ENCODE data around the gene PHAF1.

The PHAF1 gene

GRCh38 chr16:67144943-67145342 is 35.2 kb downstream of the PHAF1 start:
- Histone ChIP-seq H3K4me3 (replicated peaks; ENCODE audit: insufficient read depth, low read length) (no peak overlapping the region), H3K27ac (replicated peaks) (no peak overlapping the region), H3K27me3 (ENCODE audit: insufficient read depth, poor library complexity, severe bottlenecking) (no peaks in the 10 kb centered on the region)
- DNase-seq (ENCODE audit: low read depth in 1 of 2, low spot score in 1 of 2): no peak
- TF ChIP-seq SPI1 (IDR thresholded peaks at IDR 0.05; ENCODE audit: borderline replicate concordance, low read depth): no peak
- TF ChIP-seq, protein P1, sequence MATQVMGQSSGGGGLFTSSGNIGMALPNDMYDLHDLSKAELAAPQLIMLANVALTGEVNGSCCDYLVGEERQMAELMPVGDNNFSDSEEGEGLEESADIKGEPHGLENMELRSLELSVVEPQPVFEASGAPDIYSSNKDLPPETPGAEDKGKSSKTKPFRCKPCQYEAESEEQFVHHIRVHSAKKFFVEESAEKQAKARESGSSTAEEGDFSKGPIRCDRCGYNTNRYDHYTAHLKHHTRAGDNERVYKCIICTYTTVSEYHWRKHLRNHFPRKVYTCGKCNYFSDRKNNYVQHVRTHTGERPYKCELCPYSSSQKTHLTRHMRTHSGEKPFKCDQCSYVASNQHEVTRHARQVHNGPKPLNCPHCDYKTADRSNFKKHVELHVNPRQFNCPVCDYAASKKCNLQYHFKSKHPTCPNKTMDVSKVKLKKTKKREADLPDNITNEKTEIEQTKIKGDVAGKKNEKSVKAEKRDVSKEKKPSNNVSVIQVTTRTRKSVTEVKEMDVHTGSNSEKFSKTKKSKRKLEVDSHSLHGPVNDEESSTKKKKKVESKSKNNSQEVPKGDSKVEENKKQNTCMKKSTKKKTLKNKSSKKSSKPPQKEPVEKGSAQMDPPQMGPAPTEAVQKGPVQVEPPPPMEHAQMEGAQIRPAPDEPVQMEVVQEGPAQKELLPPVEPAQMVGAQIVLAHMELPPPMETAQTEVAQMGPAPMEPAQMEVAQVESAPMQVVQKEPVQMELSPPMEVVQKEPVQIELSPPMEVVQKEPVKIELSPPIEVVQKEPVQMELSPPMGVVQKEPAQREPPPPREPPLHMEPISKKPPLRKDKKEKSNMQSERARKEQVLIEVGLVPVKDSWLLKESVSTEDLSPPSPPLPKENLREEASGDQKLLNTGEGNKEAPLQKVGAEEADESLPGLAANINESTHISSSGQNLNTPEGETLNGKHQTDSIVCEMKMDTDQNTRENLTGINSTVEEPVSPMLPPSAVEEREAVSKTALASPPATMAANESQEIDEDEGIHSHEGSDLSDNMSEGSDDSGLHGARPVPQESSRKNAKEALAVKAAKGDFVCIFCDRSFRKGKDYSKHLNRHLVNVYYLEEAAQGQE (IDR thresholded peaks at IDR 0.05; ENCODE audit: insufficient replicate concordance, low read depth): no peak
- TF ChIP-seq POLR2AphosphoS5 (IDR thresholded peaks at IDR 0.05; ENCODE audit: low read depth): no peak
- TF ChIP-seq GABPA (IDR thresholded peaks at IDR 0.05; ENCODE audit: low read depth): no peak
- no peak for TF ChIP-seq CTCF (IDR thresholded peaks at IDR 0.05; ENCODE audit: insufficient read depth, low read length)

GRCh38 chr16:67145746-67146145 is 36.0 kb downstream of the PHAF1 start:
- no peak for DNase-seq (ENCODE audit: low read depth in 1 of 2, low spot score in 1 of 2)
- TF ChIP-seq, protein P1 (IDR thresholded peaks at IDR 0.05; ENCODE audit: insufficient replicate concordance, low read depth): no peak
- TF ChIP-seq GABPA (IDR thresholded peaks at IDR 0.05; ENCODE audit: low read depth) (no peak), SPI1 (IDR thresholded peaks at IDR 0.05; ENCODE audit: borderline replicate concordance, low read depth) (no peak), CTCF (IDR thresholded peaks at IDR 0.05; ENCODE audit: insufficient read depth, low read length) (no peak), POLR2AphosphoS5 (IDR thresholded peaks at IDR 0.05; ENCODE audit: low read depth) (no peak)
- peaks cover 5% of the 10 kb centered on the region for H3K27me3 ChIP-seq (ENCODE audit: insufficient read depth, poor library complexity, severe bottlenecking)
- no peak overlapping the region for H3K27ac ChIP-seq (replicated peaks)
- H3K4me3 ChIP-seq (replicated peaks; ENCODE audit: insufficient read depth, low read length): no peak overlapping the region

DNA sequence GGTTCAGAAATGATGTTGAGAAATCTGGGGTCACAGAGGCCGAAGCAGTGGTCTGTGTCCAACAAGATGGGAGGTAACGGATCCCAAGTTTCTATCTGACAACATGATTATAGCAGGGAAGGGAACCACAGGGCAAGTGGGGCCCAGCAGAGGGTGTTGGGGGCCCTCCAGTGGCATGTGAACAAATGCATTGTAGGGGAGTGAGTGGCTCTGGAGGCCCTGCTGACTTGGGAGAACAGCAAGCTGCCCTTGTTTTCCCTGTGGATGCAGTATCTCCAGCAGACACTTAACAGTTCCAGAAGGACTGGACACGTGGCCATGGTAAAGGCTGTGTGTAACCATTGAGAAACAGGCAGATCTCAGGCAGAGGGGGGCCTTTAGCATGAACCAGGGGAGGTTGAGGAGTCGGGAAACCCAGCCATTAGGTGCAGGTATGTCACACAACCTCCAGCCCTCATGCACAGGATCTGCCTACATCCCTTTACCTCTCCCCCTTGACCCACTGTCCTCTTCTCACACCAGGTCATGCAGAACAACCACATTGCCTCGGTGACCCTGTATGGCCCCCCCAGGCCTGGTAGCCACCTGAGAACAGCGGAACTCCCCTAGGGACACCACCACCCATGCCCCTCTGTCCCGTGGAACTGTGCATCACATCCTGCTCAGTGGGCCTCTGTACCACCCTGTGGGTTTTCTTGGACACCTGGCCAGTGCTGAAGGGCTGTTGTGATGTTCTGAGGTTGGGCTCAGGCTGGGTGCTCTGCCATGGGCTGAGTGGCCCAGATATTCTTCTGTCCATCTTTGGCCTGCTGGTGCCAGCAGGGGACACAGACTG is 37.0 kb downstream of the PHAF1 start:
- DNase-seq (ENCODE audit: low read depth in 1 of 2, low spot score in 1 of 2): no peak
- peaks cover 14% of the 10 kb centered on the region for H3K27me3 ChIP-seq (ENCODE audit: insufficient read depth, poor library complexity, severe bottlenecking)
- TF ChIP-seq GABPA (IDR thresholded peaks at IDR 0.05; ENCODE audit: low read depth): no peak
- TF ChIP-seq, protein P1 (IDR thresholded peaks at IDR 0.05; ENCODE audit: insufficient replicate concordance, low read depth): no peak
- TF ChIP-seq CTCF (IDR thresholded peaks at IDR 0.05; ENCODE audit: insufficient read depth, low read length): no peak
- no peak for TF ChIP-seq SPI1 (IDR thresholded peaks at IDR 0.05; ENCODE audit: borderline replicate concordance, low read depth)
- no peak for TF ChIP-seq POLR2AphosphoS5 (IDR thresholded peaks at IDR 0.05; ENCODE audit: low read depth)
- no peak overlapping the region for H3K4me3 ChIP-seq (replicated peaks; ENCODE audit: insufficient read depth, low read length)
- no peak overlapping the region for H3K27ac ChIP-seq (replicated peaks)

All from HL-60 (cell line).